ENCODE data around the gene CCDC192.

CCDC192 gene

DNA sequence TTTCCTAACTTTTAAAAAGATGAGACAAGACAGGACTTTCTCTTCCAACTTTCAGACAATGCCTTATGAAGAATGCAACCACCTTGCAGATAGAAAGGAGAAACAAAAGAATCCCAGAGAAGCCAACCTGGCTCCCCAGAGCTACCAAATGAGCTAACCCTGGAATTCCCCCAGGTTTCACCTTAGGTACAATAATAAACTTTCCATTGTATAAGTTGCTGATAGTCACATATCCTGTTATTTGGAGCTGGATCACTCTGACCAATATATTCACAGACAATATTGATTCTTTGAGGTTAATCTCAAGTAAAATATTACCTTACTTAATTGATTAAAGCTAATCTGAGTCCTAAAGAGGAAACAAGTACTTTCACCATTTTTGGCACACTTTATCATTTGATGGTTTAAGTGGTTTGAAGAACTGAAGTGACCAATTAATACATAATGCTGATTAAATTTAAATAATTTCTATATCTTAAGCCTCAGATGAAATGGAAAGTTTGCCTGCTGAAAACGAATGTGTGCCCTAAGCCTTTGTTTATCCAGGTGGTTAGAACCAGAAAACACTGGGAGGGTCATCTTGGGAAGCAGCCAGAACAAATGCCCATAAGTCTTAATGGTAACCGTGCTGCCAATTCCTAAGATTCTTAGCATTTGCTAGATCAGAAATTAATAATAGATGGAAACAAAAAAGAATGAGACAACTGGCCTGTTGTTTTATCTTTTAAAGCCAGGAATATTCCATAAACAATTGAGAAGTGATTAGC lies 220.8 kb downstream of the CCDC192 start:
- DNase-seq (ENCODE audit: low spot score) = no peak

DNA sequence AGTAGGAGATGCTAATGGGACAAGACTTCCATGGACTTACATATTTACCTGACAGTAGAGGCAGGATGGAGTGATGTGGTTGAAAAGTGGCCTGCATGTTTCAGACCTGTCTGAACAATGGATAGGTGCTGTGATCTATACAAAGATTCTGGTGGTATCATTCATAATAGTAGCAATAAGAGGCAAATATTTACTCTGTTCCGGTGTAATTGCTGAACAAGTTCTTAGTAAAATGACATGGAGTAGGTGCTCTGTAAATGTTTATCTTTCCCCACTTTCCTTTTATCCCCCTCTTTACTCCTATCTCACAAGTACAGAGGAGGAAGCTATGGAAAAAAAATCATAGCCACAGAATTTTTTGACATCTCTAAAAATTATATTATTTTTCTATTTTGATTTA lies 221.4 kb downstream of the CCDC192 start:
- DNase-seq (ENCODE audit: low spot score) = no peak

DNA sequence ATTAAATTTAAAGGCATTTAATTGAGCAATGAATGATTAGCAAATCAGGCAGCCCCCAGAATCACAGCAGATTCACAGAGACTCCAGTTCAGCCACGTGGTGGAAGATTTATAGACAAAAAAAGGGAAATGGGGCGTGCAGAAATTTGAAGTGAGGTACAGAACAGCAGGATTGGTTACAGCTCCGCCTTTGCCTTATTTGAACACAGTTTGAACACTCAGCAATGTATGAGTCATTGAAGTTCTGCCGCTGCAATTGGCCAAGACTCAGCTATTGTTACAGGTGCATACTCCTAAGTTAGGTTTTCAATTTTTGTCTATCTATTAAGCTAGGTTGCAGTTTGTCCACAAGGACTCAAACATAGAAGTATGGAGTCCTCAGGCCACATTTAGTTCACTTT lies 222.7 kb downstream of the CCDC192 start:
- DNase-seq (ENCODE audit: low spot score) = no peak

DNA sequence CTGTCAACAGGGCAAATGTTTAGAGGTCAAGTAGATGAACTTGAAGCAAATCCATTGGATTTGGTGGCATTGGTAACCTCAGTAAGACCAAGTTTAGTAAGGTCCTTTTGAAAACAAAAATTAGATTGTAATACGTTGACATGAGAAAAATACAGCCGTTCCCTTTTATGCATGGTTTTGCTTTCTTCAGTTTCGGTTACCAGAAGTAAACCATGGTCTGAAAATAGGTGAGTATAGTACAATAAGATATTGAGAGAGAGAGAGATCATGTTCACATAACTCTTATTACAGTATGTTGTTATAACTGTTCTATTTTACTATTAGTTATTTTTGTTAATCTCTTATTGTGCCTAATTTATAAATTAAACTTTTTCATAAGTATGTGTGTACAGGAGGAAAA lies 223.8 kb downstream of the CCDC192 start:
- no peak for DNase-seq (ENCODE audit: low spot score)

DNA sequence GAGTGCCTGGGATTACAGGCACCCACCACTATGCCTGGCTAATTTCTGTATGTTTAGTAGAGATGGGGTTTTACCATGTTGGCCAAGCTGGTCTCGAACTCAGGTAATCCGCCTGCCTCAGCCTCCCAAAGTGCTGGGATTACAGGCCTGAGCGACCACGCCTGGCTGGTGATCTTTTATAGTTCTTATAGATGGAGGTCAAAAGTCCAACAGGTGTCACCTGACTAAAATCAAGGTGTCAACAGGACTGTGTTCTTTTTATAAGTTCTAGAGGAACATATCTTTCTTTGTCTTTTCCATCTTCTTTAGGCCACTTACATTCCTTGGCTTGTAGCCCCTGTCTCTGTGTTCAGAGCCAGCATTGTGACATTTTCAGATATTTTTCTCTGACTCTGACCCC lies 224.9 kb downstream of the CCDC192 start:
- no peak for DNase-seq (ENCODE audit: low spot score)

DNA sequence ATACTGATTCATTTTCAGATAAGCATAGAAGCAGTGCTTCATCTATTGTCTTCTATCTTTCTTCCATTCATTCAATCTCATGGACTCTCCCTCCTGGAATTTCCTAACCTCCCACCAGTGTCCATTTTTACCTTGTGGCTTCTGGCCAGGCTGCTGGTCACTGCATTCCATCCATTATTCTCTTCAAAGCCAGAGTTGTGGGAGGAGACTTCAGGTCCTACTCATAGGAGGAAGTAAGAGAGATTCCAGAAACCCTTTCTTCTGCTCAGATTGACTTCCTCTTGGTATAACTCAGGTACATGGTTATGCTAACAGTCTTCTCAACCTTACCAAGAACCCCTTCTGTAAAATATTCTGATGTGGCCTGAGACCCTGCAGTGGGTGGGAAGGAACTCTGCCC lies 227.1 kb downstream of the CCDC192 start:
- no peak for DNase-seq (ENCODE audit: low spot score)

DNA sequence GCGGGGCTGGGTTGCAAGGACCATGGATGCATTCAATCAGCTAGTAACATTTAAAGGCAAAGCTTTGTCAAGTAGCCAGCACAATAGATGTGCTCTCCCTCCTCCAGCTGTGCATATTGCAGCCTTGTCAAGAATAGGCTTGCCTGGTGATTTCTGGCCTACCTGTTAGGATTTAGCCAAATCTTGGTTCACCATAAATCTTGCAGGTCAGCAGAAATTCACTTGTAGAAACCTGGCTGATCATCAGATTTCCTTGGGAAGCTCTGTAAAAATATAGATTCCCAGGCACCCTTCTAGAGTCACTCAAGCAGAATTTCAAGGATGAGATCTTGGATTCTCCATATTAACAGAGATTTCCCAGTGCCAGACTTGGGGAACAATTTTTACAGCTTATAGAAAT lies 228.2 kb downstream of the CCDC192 start:
- DNase-seq (ENCODE audit: low spot score) = no peak

DNA sequence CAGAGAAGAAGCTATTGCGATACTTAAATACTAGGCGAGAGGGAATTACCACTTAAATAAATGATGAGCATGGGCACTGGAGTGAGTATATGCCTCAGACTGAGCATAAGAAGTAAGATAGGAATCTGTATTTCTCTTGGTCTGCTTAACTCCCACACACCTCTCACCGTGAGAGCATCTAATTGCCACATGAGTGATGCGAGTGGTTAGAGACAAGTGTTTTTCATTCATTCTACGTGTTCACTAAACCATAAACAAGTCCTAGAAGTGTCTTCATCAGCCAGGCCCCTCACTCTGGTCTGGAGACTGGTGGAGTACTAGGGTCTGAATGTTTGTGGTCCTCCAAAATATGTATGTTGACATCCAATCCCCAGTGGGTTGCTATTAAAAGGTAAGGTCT lies 230.2 kb downstream of the CCDC192 start:
- no peak for DNase-seq (ENCODE audit: low spot score)

DNA sequence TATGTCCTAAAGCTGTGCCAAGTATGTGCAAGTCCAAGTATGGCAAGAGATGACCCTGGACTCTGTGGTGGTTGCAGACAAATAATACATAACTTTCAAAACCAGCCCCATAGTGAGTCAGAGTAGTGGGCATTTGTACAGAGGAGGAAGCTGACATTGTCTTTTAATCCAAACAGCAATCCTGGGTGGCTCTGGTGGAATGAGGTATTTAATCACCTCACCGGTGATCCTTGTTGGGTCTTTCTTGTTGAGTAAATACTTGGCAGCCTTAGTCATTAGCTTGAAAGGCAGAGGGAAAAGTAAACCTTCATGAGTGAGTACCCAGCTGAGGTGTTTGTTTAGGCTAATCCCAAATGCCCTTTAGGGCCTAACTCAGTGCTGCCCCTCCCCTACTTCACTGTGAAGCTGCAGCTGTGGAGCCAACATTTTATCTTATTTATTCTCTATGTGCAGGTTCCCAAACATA lies 231.6 kb downstream of the CCDC192 start:
- no peak for DNase-seq (ENCODE audit: low spot score)

DNA sequence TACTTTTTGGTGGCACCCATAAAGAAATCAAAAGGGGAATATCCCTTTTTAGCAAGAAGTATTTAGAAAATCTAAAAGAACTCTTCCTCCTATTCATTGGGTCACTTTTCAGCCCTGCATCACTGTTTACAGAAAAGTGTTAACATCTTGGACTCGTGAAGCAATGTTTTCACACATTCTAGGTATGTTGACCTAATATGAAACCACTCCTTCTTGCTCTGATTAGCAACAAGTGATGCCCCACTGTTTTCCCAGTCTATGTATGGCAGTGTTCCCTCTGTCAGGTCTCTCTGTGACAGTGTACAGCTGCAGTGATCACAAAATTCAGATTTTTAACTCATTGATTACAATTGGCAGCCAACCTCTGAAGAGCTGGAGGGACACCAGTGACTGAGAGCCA lies 232.2 kb downstream of the CCDC192 start:
- no peak for DNase-seq (ENCODE audit: low spot score)

DNA sequence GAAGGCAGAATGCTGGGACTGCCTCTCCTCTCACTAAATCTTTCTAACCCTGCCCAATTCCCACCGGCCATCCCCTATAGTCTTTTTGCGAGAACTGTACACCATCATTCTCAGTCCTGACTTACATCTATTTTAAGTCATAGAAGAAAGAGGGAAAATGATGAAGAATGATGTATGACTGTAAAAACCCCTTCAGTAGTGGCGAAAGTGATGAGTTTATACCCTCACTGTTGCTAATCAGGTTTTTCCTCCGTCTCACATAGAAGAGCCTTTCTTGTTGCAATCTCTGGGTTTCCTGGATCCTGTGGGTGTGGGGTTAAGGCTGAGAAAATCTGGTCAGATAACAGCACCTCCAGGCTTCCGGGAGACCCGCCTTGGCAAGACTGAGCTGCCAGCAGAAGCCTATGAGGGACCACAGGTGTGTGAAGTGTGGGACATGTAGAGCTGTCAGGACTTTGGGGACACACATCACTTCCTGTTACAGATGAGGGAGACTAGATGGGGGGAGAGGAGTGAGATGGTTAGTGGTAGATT lies 233.3 kb downstream of the CCDC192 start:
- no peak for DNase-seq (ENCODE audit: low spot score)

DNA sequence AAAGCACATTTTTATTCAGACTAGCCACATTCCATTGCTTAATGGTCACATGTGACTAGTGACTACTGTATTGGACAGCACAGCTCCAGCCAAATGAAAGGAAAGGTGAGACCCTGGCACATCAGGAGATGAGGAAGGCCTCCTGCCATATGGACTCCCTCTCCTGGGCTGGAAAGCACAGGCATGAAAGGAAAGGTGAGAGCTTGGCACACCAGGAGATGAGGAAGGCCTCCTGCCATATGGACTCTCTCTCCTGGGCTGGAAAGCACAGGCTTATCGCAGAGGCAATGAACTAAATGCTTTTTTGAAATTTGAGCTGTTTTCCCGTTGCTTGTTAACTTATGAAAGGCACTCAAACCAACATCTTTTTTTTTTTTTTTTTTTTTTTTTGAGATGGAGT lies 235.6 kb downstream of the CCDC192 start:
- no peak for DNase-seq (ENCODE audit: low spot score)

DNA sequence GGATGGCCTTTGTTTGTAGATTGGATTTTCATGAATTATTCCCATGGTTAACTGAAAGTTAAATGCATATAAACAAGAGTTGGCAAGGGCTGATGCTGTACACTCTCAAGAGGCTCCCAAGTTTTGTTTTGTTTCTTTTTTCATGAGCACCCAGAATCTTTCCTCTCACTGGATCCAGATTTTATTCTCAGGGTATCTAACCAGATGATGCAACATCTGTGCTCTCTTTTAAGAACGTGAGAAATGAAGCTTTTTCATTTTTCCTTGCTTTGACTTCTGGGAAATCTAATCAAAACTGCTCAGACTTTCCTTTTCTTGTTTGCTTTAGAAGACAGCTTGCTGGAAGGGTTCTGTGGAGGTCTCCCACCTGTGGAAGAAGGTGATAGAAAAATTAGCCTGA lies 237.7 kb downstream of the CCDC192 start:
- DNase-seq (ENCODE audit: low spot score) = no peak

DNA sequence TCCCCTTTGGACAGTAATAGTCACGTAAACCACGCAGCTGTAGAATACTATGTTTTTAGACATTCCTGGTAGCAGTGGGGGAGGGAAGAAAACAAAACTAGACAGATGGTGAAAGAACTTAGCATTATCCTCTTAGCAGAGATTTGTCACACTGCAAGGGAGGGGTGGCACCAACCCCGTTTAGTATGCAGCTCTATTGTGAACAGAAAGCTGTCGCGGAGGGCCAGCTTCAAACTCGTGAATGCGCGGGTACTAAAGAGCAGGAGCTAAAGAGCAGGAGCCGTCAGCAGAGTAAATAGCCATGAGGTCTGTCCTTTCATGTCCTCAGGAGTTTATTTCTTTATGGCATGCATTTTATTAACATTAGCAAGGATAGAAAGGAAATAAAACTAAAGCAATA lies 238.5 kb downstream of the CCDC192 start:
- DNase-seq (ENCODE audit: low spot score) = no peak

DNA sequence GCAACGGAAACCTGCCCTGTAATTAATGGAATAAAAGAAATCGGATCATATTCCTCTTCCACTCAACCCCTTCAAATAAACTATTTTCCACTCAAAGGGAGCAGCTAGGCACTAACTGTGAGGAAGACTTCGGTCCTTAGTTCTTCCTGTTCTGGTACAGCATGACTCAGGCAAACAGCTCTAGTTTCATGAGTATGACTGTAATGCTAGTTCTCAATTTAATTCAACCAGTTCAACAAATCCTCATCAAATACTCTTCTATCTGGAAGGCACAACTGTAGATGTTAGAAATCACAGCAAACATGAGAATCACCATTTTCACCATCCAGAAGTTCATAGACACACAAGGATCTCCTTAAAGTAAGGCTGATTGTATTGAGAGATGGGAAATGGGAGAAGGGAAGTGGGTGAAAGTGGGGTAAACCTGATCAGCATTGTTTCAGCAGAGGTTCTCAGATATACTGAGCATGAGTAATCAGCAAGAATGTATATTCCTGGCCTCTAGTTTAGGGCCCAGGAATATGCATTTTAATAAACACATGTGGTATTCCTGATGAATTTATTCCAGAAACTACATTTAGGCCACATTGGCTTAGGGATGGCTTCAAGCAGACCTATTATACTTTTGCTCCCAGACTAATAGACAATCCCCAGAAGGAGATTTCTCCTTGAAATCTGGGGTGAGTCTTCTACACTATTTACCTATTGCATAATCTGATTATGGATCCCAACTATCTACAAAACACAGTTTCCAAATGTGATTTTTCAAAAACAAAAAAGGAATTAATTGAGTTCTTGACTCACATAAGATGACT lies 239.3 kb downstream of the CCDC192 start:
- no peak for DNase-seq (ENCODE audit: low spot score)

DNA sequence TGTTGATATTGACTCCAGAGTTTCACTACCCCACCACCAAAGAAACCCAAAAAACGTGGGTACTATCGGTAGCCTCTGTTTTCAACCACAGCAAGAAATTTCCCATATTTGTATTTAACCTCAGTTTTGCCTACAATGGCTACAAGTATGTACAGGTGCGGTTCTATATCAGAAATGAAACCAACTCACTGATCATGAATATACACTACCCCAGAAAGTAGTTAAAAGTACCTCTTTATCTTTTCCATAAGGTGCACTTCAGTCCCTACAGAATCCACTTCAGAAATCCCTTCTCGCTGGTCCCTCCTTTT lies 239.8 kb downstream of the CCDC192 start:
- no peak for DNase-seq (ENCODE audit: low spot score)

DNA sequence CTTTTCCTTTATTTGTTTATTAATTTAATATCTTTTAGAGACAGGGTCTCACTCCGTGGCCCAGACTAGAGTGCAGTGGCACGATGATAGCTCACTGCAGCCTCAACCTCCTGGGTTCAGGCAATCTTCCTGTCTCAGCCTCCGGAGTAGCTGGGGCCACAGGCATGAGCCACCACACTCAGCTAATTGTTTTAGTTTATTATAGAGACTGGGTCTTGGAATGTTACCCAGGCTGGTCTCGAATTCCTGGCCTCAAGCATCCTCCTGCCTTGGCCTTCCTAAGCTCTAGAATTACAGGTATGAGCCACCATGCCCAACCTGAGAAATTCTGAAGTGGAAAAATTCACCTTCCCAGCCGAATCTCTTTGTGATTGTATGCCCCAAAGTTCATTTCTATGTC lies 240.9 kb downstream of the CCDC192 start:
- no peak for DNase-seq (ENCODE audit: low spot score)

DNA sequence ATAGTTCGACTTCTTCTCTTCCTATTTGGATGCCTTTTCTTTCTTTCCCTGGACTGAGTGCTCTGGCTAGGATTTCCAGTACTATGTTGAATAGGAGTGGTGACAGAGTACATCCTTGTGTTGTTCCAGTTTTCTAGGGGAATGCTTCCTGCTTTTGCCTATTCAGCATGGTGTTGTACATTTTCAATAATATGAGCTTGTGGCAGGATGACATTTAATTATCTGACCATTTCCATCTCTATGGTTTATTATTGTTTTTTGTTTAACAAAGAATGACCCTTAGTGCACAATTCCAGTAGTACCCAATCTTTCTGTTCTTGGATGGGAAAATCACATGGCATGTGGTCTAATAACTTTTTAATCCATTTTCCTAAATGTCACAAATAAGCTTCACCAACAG lies 244.8 kb downstream of the CCDC192 start:
- no peak for DNase-seq (ENCODE audit: low spot score)

DNA sequence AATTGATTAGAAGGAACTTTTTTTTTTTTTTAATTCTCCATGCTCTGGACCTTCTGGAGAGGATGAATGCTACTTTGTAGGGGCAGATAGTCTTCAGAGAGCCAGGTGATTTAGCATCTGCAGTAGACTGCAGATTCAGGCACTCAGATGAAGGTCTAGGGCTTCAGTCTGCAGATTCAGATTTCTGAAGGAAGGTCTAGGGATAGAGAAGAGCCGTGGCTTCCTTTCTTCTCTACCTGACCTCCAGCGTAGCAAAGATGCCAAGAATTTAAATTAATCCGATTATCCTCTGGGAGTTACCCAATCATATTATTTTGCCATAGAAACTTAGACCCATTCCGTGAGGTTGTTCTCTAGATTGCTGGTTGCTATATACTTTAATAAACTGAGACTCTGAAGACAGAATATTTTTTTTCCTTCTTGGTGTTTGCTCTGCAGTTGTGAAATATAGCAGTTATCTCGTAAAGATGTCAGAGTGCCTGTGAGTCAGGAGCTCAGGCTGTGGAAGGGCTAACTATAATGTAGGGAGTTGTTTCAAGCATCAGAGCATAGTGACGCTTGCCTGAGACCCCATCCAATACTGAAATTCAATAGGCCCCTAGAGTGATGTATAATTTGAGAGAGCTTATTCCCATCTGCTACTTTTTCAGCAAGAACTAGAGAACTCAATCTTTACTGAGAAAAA lies 247.7 kb downstream of the CCDC192 start:
- no peak for DNase-seq (ENCODE audit: low spot score)

DNA sequence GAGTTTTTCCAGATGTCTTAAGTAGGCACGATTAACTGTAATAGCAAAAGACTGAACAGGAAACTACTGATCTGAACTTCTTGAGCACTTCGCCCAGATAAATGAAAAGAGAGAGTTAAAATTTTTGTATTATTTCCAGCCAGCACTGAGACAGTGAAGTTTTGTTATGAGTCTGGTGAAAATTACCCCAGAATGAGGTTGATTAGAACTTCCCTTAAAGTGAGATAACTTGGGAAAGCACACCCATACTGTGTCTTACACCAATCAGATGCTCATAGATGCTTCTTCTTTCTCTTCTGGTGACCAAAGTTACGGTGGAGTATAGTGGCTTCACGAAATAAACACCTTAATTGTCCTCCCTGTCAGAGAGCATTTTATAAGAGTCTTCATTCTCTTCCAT lies 248.6 kb downstream of the CCDC192 start:
- DNase-seq (ENCODE audit: low spot score) = no peak

DNA sequence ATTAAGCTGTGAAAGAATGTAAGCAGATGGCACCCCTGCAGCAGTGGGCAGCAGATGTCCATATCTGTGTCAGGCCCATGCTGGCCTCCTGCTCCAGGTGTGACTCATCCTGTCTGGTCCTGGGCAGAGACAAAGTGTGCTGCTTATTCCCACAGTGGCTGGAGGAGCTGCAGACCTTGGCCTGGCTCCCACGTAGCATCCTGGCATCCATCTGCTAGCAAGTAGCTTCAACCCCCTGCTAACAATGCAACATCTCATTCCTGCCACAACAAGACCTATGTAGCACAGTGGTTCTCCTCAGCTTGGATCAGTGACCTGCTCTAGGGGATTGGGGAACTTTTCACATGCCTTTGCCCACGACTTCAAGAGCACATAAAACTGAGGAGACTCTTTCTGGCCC lies 254.0 kb downstream of the CCDC192 start:
- no peak for DNase-seq (ENCODE audit: low spot score)

DNA sequence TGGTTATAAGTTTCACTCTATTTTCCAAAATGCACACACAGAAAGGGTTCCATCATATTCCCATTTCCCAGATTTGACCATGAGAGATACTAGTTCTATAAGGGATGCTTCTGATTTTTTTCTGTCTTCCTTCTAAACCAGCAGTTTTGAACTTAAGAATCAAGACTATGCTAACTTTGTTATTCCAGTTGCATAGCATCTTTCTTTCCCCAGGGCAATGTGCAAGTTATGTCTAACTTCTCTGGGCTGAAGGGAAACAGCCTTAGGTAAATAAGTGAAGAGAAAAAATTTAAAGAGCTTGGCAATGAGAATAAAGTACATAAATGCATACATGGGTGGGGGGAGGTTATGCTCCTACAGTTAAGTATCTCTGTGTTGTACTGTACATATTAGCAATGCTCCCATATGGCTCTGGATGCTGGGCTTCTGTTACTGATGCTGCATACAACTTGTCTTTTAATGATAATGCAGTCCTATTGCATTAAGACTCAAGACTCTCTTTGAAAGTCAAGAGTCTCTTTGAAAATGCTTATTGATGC lies 254.6 kb downstream of the CCDC192 start:
- no peak for DNase-seq (ENCODE audit: low spot score)
